ENCODE measurements around the gene CEBPG. TPM values are rescaled to one million over a fixed set of nuclear protein-coding genes. Genes with fewer than 3 reads are reported as not detected.

CEBPG gene
- total and polyA plus RNA-seq, 9 of the 15 experiments (the other 6 are each of a cell fraction or from before 2014, with no cell fraction given) = 9.5 to 34.9 (median 30.9) TPM

- TF ChIP-seq HIVEP1 (CRISPR knock-in tag; IDR thresholded peaks at IDR 0.05) (0 out of 2 replicates have a peak, but pooled peaks have one; percentile 67), ZNF586 (CRISPR knock-in tag; conservative IDR thresholded peaks at IDR 0.05) (peak; percentile 77), SMAD4 (CRISPR knock-in tag; conservative IDR thresholded peaks at IDR 0.05) (peak; percentile 97), FOXJ2 (tag; IDR thresholded peaks at IDR 0.05) (peak; percentile 49; the same call in 1 of the 2 replicates), ARID1B (IDR thresholded peaks at IDR 0.05) (no peak), ZNF699 (CRISPR knock-in tag; IDR thresholded peaks at IDR 0.05; ENCODE audit: insufficient replicate concordance) (no peak)
- TF ChIP-seq, protein P1, sequence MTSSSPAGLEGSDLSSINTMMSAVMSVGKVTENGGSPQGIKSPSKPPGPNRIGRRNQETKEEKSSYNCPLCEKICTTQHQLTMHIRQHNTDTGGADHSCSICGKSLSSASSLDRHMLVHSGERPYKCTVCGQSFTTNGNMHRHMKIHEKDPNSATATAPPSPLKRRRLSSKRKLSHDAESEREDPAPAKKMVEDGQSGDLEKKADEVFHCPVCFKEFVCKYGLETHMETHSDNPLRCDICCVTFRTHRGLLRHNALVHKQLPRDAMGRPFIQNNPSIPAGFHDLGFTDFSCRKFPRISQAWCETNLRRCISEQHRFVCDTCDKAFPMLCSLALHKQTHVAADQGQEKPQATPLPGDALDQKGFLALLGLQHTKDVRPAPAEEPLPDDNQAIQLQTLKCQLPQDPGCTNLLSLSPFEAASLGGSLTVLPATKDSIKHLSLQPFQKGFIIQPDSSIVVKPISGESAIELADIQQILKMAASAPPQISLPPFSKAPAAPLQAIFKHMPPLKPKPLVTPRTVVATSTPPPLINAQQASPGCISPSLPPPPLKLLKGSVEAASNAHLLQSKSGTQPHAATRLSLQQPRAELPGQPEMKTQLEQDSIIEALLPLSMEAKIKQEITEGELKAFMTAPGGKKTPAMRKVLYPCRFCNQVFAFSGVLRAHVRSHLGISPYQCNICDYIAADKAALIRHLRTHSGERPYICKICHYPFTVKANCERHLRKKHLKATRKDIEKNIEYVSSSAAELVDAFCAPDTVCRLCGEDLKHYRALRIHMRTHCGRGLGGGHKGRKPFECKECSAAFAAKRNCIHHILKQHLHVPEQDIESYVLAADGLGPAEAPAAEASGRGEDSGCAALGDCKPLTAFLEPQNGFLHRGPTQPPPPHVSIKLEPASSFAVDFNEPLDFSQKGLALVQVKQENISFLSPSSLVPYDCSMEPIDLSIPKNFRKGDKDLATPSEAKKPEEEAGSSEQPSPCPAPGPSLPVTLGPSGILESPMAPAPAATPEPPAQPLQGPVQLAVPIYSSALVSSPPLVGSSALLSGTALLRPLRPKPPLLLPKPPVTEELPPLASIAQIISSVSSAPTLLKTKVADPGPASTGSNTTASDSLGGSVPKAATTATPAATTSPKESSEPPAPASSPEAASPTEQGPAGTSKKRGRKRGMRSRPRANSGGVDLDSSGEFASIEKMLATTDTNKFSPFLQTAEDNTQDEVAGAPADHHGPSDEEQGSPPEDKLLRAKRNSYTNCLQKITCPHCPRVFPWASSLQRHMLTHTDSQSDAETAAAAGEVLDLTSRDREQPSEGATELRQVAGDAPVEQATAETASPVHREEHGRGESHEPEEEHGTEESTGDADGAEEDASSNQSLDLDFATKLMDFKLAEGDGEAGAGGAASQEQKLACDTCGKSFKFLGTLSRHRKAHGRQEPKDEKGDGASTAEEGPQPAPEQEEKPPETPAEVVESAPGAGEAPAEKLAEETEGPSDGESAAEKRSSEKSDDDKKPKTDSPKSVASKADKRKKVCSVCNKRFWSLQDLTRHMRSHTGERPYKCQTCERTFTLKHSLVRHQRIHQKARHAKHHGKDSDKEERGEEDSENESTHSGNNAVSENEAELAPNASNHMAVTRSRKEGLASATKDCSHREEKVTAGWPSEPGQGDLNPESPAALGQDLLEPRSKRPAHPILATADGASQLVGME (CRISPR knock-in tag; IDR thresholded peaks at IDR 0.05) = peak; percentile 92
Measured at GRCh38 chr19:33373453-33374235, at the start of gene CEBPG (continued).

Measured in K562 (cell line).